HepG2 (cell line): ENCODE data around the gene CHEK2. TPM values are rescaled to one million over a fixed set of nuclear protein-coding genes. Genes with fewer than 3 reads are reported as not detected.
A peak's percentile ranks its signal among the peaks of the same experiment; 100 is the strongest.

Source experiments
- BORCS8-MEF2B ChIP-seq: sonication (generic); formaldehyde crosslinking; IDR thresholded peaks from 2 replicates; pipeline ENCODE4 v1.8.0; 2022; ENCODE audit warnings: mild to moderate bottlenecking, missing genetic modification reagents
- FOSL2 ChIP-seq: sonication (generic); formaldehyde crosslinking; IDR thresholded peaks from 2 replicates; pipeline ENCODE4 v1.4.0; 2020; ENCODE audit warnings: missing genetic modification reagents
- HIVEP1 ChIP-seq: sonication (generic); formaldehyde crosslinking; IDR thresholded peaks from 2 replicates; pipeline ENCODE4 v1.4.0; 2020; ENCODE audit warnings: mild to moderate bottlenecking, missing genetic modification reagents
- MTERF4 ChIP-seq: sonication (generic); formaldehyde crosslinking; IDR thresholded peaks from 2 replicates; pipeline ENCODE4 v1.8.0; 2023; ENCODE audit warnings: mild to moderate bottlenecking, missing genetic modification reagents
- MXD4 ChIP-seq: IDR thresholded peaks from 2 replicates; pipeline ENCODE4 v1.6.1; 2016; ENCODE audit warnings: mild to moderate bottlenecking, missing biosample characterization, missing genetic modification reagents
- NFKB2 ChIP-seq: sonication (generic); formaldehyde crosslinking; IDR thresholded peaks from 2 replicates; pipeline ENCODE4 v1.4.0; 2020; ENCODE audit warnings: missing genetic modification reagents, borderline replicate concordance
- ZBTB4 ChIP-seq: sonication (generic); formaldehyde crosslinking; IDR thresholded peaks from 2 replicates; pipeline ENCODE4 v1.4.0; 2020; ENCODE audit warnings: missing genetic modification reagents, mild to moderate bottlenecking, borderline replicate concordance
- ZFP91 ChIP-seq: sonication (generic); formaldehyde crosslinking; IDR thresholded peaks from 2 replicates; pipeline ENCODE4 v1.9.0; 2022; ENCODE audit warnings: missing genetic modification reagents, mild to moderate bottlenecking, borderline replicate concordance
- ZNF275 ChIP-seq: sonication (generic); formaldehyde crosslinking; IDR thresholded peaks from 2 replicates; pipeline ENCODE4 v1.8.0; 2022; ENCODE audit warnings: missing genetic modification reagents, mild to moderate bottlenecking, inconsistent platforms, borderline replicate concordance
- ZNF333 ChIP-seq: sonication (generic); formaldehyde crosslinking; IDR thresholded peaks from 2 replicates; pipeline ENCODE4 v1.4.0; 2020; ENCODE audit warnings: mild to moderate bottlenecking, missing genetic modification reagents, borderline replicate concordance
- ZNF563 ChIP-seq: sonication (generic); formaldehyde crosslinking; IDR thresholded peaks from 2 replicates; pipeline ENCODE4 v1.8.0; 2022; ENCODE audit warnings: mild to moderate bottlenecking, moderate library complexity, missing genetic modification reagents
- ZNF816 ChIP-seq: sonication (generic); formaldehyde crosslinking; IDR thresholded peaks from 2 replicates; pipeline ENCODE4 v1.8.0; 2022; ENCODE audit warnings: missing genetic modification reagents, mild to moderate bottlenecking, borderline replicate concordance
- polyA plus RNA-seq, 8 experiments: library from polyadenylated mRNA; depleted of rRNA in 3 of 8; stranded (reverse) in 7 of 8; unstranded in 1 of 8; fragments of >200 nt; fragmentation: Illumina TruSeq in 4 of 8; extraction: Trizol in 4 of 8; gene quantifications; 2 replicates each; pipeline versions ENCODE4 v1.2.1 to v1.2.3, GENCODE V29; 2011 to 2016; ENCODE audit warnings: low read depth in 4 of 8, missing spikeins in 1 of 8, mixed read lengths in 1 of 8; ENCODE audit not compliant: insufficient read depth in 1 of 8
- total RNA-seq, 5 experiments: library from RNA; depleted of rRNA; stranded (reverse); fragments of >200 nt; fragmentation: Illumina TruSeq; extraction: Trizol; gene quantifications; 2 replicates each; pipeline ENCODE4 v1.2.3, GENCODE V29; 2016; ENCODE audit warnings: low read depth in 1 of 5
- TF ChIP-seq, protein P1 (sequence below): IDR thresholded peaks from 2 replicates; pipeline ENCODE4 v1.6.1; 2016; ENCODE audit warnings: mild to moderate bottlenecking
- TF ChIP-seq, protein P2 (sequence below): sonication (generic); formaldehyde crosslinking; IDR thresholded peaks from 2 replicates; pipeline ENCODE4 v1.8.1; 2023; ENCODE audit warnings: mild to moderate bottlenecking, missing genetic modification reagents

The CHEK2 gene
- total and polyA plus RNA-seq, 2 of the 13 experiments (the other 11 are each of a cell fraction or from before 2014, with no cell fraction given), result 27.0 to 40.5 TPM

- TF ChIP-seq ZBTB4 (peak; percentile 84; the same call in 1 of the 2 replicates), ZFP91 (CRISPR knock-in tag) (peak; percentile 51; the same call in 1 of the 2 replicates), MXD4 (CRISPR knock-in tag) (peak; percentile 43; the same call in 1 of the 2 replicates), BORCS8-MEF2B (peak; percentile 90; the same call in 1 of the 2 replicates), HIVEP1 (peak; percentile 84), ZNF563 (peak; percentile 95), FOSL2 (peak; percentile 43; the same call in 1 of the 2 replicates), ZNF333 (CRISPR knock-in tag) (peak; percentile 58; the same call in 1 of the 2 replicates), NFKB2 (peak; percentile 72; the same call in 1 of the 2 replicates), MTERF4 (CRISPR knock-in tag) (peak; percentile 90; the same call in 1 of the 2 replicates), ZNF275 (CRISPR knock-in tag) (0 out of 2 replicates have a peak, but pooled peaks have one; percentile 61), ZNF816 (0 out of 2 replicates have a peak, but pooled peaks have one; percentile 50)
- TF ChIP-seq, protein P1, sequence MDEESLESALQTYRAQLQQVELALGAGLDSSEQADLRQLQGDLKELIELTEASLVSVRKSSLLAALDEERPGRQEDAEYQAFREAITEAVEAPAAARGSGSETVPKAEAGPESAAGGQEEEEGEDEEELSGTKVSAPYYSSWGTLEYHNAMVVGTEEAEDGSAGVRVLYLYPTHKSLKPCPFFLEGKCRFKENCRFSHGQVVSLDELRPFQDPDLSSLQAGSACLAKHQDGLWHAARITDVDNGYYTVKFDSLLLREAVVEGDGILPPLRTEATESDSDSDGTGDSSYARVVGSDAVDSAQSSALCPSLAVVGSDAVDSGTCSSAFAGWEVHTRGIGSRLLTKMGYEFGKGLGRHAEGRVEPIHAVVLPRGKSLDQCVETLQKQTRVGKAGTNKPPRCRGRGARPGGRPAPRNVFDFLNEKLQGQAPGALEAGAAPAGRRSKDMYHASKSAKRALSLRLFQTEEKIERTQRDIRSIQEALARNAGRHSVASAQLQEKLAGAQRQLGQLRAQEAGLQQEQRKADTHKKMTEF (CRISPR knock-in tag), result peak; percentile 38; the same call in 1 of the 2 replicates
- TF ChIP-seq, protein P2, sequence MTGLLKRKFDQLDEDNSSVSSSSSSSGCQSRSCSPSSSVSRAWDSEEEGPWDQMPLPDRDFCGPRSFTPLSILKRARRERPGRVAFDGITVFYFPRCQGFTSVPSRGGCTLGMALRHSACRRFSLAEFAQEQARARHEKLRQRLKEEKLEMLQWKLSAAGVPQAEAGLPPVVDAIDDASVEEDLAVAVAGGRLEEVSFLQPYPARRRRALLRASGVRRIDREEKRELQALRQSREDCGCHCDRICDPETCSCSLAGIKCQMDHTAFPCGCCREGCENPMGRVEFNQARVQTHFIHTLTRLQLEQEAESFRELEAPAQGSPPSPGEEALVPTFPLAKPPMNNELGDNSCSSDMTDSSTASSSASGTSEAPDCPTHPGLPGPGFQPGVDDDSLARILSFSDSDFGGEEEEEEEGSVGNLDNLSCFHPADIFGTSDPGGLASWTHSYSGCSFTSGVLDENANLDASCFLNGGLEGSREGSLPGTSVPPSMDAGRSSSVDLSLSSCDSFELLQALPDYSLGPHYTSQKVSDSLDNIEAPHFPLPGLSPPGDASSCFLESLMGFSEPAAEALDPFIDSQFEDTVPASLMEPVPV, result peak; percentile 80; the same call in 1 of the 2 replicates
These were observed 61.9 kb downstream of the CHEK2 start, which contains the start of gene TTC28 (continued) for GRCh38 chr22:28679611-28680287.
